Trophoblast cell (in vitro differentiated cells and primary cell): Measurements from ENCODE around the gene EEF1AKMT4.

ENCODE experiments used
- DNase-seq, 2 donors: peaks; one replicate each; pipeline ENCODE4 v3.0.0-alpha.2; 2016
- H2AFZ ChIP-seq: 2 replicates; pipeline ENCODE4 v1.6.1; 2013; ENCODE audit warnings: low read length, moderate library complexity, mild to moderate bottlenecking; ENCODE audit not compliant: insufficient read depth, poor library complexity
- H2AK5ac ChIP-seq: 2 replicates; pipeline ENCODE4 v1.6.1; 2013; ENCODE audit warnings: mild to moderate bottlenecking, low read length
- H2BK120ac ChIP-seq: 2 replicates; pipeline ENCODE4 v1.6.1; 2013; ENCODE audit warnings: low read length, mild to moderate bottlenecking, moderate library complexity; ENCODE audit not compliant: insufficient read depth, poor library complexity
- H2BK12ac ChIP-seq: 2 replicates; pipeline ENCODE4 v1.6.1; 2013; ENCODE audit warnings: mild to moderate bottlenecking, low read length, moderate library complexity
- H2BK5ac ChIP-seq: 2 replicates; pipeline ENCODE4 v1.6.1; 2013; ENCODE audit warnings: low read length, low read depth, moderate library complexity, mild to moderate bottlenecking; ENCODE audit not compliant: poor library complexity
- H3K14ac ChIP-seq: 2 replicates; pipeline ENCODE4 v1.6.1; 2013; ENCODE audit warnings: mild to moderate bottlenecking, low read length
- H3K18ac ChIP-seq: 2 replicates; pipeline ENCODE4 v1.6.1; 2013; ENCODE audit warnings: mild to moderate bottlenecking, low read length
- H3K23ac ChIP-seq: 2 replicates; pipeline ENCODE4 v1.6.1; 2013; ENCODE audit warnings: low read length
- H3K27ac ChIP-seq: 2 replicates; pipeline ENCODE4 v1.5.1; 2013; ENCODE audit warnings: low read depth, mild to moderate bottlenecking, inconsistent platforms, low read length, moderate library complexity
- H3K27me3 ChIP-seq: 2 replicates; pipeline ENCODE4 v1.6.1; 2013; ENCODE audit warnings: inconsistent platforms, mild to moderate bottlenecking, low read length, moderate library complexity; ENCODE audit not compliant: insufficient read depth
- H3K36me3 ChIP-seq, 2 experiments: 1 replicate in 1 of 2; 2 replicates in 1 of 2; pipeline ENCODE4 v1.6.1; 2013; ENCODE audit warnings: low read length in 2 of 2, mild to moderate bottlenecking in 2 of 2, moderate library complexity in 1 of 2; ENCODE audit not compliant: insufficient read depth in 2 of 2, control insufficient read depth in 1 of 2
- H3K4ac ChIP-seq: 2 replicates; pipeline ENCODE4 v1.6.1; 2013; ENCODE audit warnings: low read depth, mild to moderate bottlenecking, low read length, moderate library complexity
- H3K4me1 ChIP-seq, 2 experiments: 1 replicate in 1 of 2; 2 replicates in 1 of 2; pipeline ENCODE4 v1.6.1; 2013; ENCODE audit warnings: low read length in 2 of 2, mild to moderate bottlenecking in 2 of 2, moderate library complexity in 1 of 2; ENCODE audit not compliant: insufficient read depth in 2 of 2, control insufficient read depth in 1 of 2
- H3K4me2 ChIP-seq: 2 replicates; pipeline ENCODE4 v1.6.1; 2013; ENCODE audit warnings: inconsistent platforms, mild to moderate bottlenecking, low read length, moderate library complexity
- H3K4me3 ChIP-seq: 2 replicates; pipeline ENCODE4 v1.5.1; 2013; ENCODE audit warnings: mild to moderate bottlenecking, low read depth, low read length, inconsistent platforms
- H3K79me1 ChIP-seq: one replicate; pipeline ENCODE4 v1.6.1; 2013; ENCODE audit warnings: low read length
- H3K79me2 ChIP-seq: 2 replicates; pipeline ENCODE4 v1.6.1; 2013; ENCODE audit warnings: low read length, mild to moderate bottlenecking; ENCODE audit not compliant: control insufficient read depth, insufficient read depth, poor library complexity
- H3K9ac ChIP-seq: 2 replicates; pipeline ENCODE4 v1.6.1; 2013; ENCODE audit warnings: mild to moderate bottlenecking, low read length
- H3K9me3 ChIP-seq: 2 replicates; pipeline ENCODE4 v1.6.1; 2013; ENCODE audit warnings: low read depth, mild to moderate bottlenecking, control low read depth, inconsistent platforms, low read length; ENCODE audit not compliant: insufficient read depth
- H4K12ac ChIP-seq: 2 replicates; pipeline ENCODE4 v1.6.1; 2013; ENCODE audit warnings: low read depth, mild to moderate bottlenecking, low read length, moderate library complexity
- H4K8ac ChIP-seq: 2 replicates; pipeline ENCODE4 v1.6.1; 2013; ENCODE audit warnings: low read depth, mild to moderate bottlenecking, low read length, moderate library complexity
- H4K91ac ChIP-seq: one replicate; pipeline ENCODE4 v1.6.1; 2013; ENCODE audit warnings: low read depth, mild to moderate bottlenecking, low read length, moderate library complexity
- WGBS: extraction: QIAGEN DNeasy Blood & Tissue Kit; methylation state at CpG from one replicate; pipeline ENCODE4 v1.1.7; 2013; ENCODE audit warnings: missing lambda C conversion rate; ENCODE audit not compliant: insufficient read length, insufficient coverage; ENCODE audit errors: extremely low coverage; 5-methylcytosine and 5-hydroxymethylcytosine counted together

The EEF1AKMT4 gene

GRCh38 chr3:184299488-184300377, 50.3 kb downstream of the EEF1AKMT4 start:
- WGBS: no CpG with 5 or more reads among the region's 29 CpGs
- Histone ChIP-seq H3K9me3 (no peaks in the 10 kb centered on the region), H3K9ac (peak overlapping the region; percentile 92), H4K12ac (peak overlapping the region; percentile 95), H3K18ac (peak overlapping the region; percentile 81), H2AFZ (peak overlapping the region; percentile 66), H3K79me2 (peaks cover 10% of the 10 kb centered on the region), H3K4ac (peak overlapping the region; percentile 96), H2AK5ac (peak overlapping the region; percentile 99), H3K27ac (peak overlapping the region; percentile 14), H3K4me3 (peak overlapping the region; percentile 96), H3K4me1 (peaks cover 0 to 4% of the 10 kb centered on the region in 2 experiments), H3K36me3 (peaks cover 30 to 40% of the 10 kb centered on the region in 2 experiments), H3K14ac (peak overlapping the region; percentile 96), H4K91ac (peak overlapping the region; percentile 85), H2BK12ac (no peak overlapping the region), H3K27me3 (no peaks in the 10 kb centered on the region), H2BK120ac (peak overlapping the region; percentile 57), H4K8ac (peak overlapping the region; percentile 95), H3K4me2 (peak overlapping the region; percentile 89), H3K79me1 (peaks cover 9% of the 10 kb centered on the region), H3K23ac (no peak overlapping the region), H2BK5ac (peak overlapping the region; percentile 85)
- DNase-seq: peak in 1 of 2 donors; percentile 36

- Histone ChIP-seq H3K79me2 (peaks cover 10% of the 10 kb centered on the region), H3K27ac (no peak overlapping the region), H3K14ac (no peak overlapping the region), H3K4ac (peak overlapping the region; percentile 46), H2BK120ac (no peak overlapping the region), H3K36me3 (peaks cover 30 to 46% of the 10 kb centered on the region in 2 experiments), H4K12ac (no peak overlapping the region), H2BK5ac (no peak overlapping the region), H3K18ac (no peak overlapping the region), H3K79me1 (peaks cover 9% of the 10 kb centered on the region), H2AK5ac (no peak overlapping the region), H3K23ac (no peak overlapping the region), H3K27me3 (no peaks in the 10 kb centered on the region), H3K4me1 (peaks cover 0 to 4% of the 10 kb centered on the region in 2 experiments), H3K4me3 (no peak overlapping the region), H2BK12ac (no peak overlapping the region), H3K9ac (peak overlapping the region; percentile 31), H3K9me3 (no peaks in the 10 kb centered on the region), H4K91ac (no peak overlapping the region), H2AFZ (no peak overlapping the region), H3K4me2 (peak overlapping the region; percentile 89), H4K8ac (no peak overlapping the region)
- DNase-seq: no peak
- WGBS: no CpG with 5 or more reads among the region's 3 CpGs
These were observed 50.9 kb downstream of the EEF1AKMT4 start for GRCh38 chr3:184300378-184300720.

GRCh38 chr3:184305577-184305976, 56.1 kb downstream of the EEF1AKMT4 start:
- H2AFZ ChIP-seq: no peak overlapping the region
- no peak overlapping the region for H3K4ac ChIP-seq
- no peaks in the 10 kb centered on the region for H3K4me1 ChIP-seq
- no peak overlapping the region for H3K4me3 ChIP-seq
- no peak overlapping the region for H4K8ac ChIP-seq
- no peak overlapping the region for H3K27ac ChIP-seq
- H2BK120ac ChIP-seq: no peak overlapping the region
- H3K79me2 ChIP-seq: no peaks in the 10 kb centered on the region
- no CpG with 5 or more reads among the region's 1 CpG for WGBS
- no peak overlapping the region for H3K9ac ChIP-seq
- H3K4me2 ChIP-seq: no peak overlapping the region
- H3K23ac ChIP-seq: no peak overlapping the region
- H3K27me3 ChIP-seq: no peaks in the 10 kb centered on the region
- peaks cover 59 to 79% of the 10 kb centered on the region in 2 experiments for H3K36me3 ChIP-seq
- peak in 1 of 2 donors; percentile 7 for DNase-seq
- no peak overlapping the region for H3K18ac ChIP-seq
- no peak overlapping the region for H2AK5ac ChIP-seq
- H2BK5ac ChIP-seq: no peak overlapping the region
- H3K79me1 ChIP-seq: no peaks in the 10 kb centered on the region
- no peak overlapping the region for H3K14ac ChIP-seq
- H2BK12ac ChIP-seq: no peak overlapping the region
- no peak overlapping the region for H4K91ac ChIP-seq
- H3K9me3 ChIP-seq: no peaks in the 10 kb centered on the region
- H4K12ac ChIP-seq: no peak overlapping the region

DNA sequence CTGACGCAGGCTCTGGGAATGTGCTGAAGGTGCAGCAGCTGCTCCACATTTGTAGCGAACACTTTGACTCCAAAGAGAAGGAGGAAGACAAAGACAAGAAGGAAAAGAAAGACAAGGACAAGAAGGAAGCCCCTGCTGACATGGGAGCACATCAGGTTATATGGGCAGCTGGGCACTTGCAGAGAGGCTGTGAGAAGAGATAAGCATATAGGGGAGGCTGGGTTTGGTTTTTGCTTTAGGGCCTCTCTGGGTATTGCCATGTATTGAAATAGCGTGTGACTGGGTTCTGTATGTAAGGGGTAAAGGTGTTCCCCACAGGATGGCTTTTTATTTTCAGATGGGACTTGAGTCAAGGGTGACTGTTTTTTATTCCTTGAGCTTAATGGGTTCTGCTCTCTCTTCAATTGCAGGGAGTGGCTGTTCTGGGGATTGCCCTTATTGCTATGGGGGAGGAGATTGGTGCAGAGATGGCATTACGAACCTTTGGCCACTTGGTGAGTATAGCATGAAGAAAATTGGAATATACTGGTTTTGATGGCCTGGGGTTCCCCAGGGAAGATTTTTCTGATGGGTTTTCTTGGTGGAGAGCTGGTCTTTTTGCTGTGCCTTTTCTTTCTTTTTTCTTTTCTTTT, 57.0 kb downstream of the EEF1AKMT4 start:
- Histone ChIP-seq H3K4me1 (no peaks in the 10 kb centered on the region), H4K91ac (no peak overlapping the region), H2BK5ac (no peak overlapping the region), H3K23ac (no peak overlapping the region), H3K79me2 (no peaks in the 10 kb centered on the region), H3K27ac (no peak overlapping the region), H3K4me3 (no peak overlapping the region), H3K36me3 (peaks cover 58 to 76% of the 10 kb centered on the region in 2 experiments), H3K9ac (no peak overlapping the region), H3K14ac (no peak overlapping the region), H2AK5ac (no peak overlapping the region), H2BK12ac (no peak overlapping the region), H3K9me3 (no peaks in the 10 kb centered on the region), H4K8ac (no peak overlapping the region), H4K12ac (no peak overlapping the region), H2AFZ (no peak overlapping the region), H3K18ac (no peak overlapping the region), H3K79me1 (no peaks in the 10 kb centered on the region), H3K27me3 (no peaks in the 10 kb centered on the region), H3K4ac (no peak overlapping the region), H3K4me2 (no peak overlapping the region), H2BK120ac (no peak overlapping the region)
- no peak for DNase-seq
- no CpG with 5 or more reads among the region's 4 CpGs for WGBS
